Measurements from ENCODE around the gene CEP350. TPM values are rescaled to one million over a fixed set of nuclear protein-coding genes. Genes with fewer than 3 reads are reported as not detected.

CEP350 gene
- total RNA-seq, 1 experiment from 2014 or later = 42.9 TPM

DNA sequence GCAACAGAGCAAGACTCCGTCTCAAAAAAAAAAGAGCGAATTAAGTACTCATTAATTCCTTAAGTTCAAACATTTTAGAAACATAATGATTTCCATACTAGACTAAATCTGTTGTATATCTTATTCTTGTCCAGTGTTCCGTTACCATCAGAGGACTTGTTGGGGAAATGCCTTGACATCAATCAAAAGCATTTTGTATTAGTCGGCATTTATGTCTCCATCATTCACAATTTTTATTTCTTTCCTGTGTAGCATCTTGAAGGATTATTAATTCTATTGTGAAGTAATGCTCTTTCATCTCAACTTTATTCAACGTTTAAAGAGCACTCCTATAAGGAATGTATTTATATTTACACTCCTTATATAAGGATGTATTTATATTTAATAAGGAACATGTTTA, 117.1 kb downstream of the CEP350 start:
- Histone ChIP-seq H3K4me1 (replicated peaks) (no peaks in the 10 kb centered on the region), H3K27ac (no peak overlapping the region), H3K36me3 (peaks cover 74% of the 10 kb centered on the region), H3K9me3 (replicated peaks) (no peaks in the 10 kb centered on the region), H3K4me3 (no peak overlapping the region), H3K27me3 (replicated peaks) (no peaks in the 10 kb centered on the region)
- no peak for DNase-seq (ENCODE audit: low read depth in 1 of 2, low spot score in 2 of 2)

DNA sequence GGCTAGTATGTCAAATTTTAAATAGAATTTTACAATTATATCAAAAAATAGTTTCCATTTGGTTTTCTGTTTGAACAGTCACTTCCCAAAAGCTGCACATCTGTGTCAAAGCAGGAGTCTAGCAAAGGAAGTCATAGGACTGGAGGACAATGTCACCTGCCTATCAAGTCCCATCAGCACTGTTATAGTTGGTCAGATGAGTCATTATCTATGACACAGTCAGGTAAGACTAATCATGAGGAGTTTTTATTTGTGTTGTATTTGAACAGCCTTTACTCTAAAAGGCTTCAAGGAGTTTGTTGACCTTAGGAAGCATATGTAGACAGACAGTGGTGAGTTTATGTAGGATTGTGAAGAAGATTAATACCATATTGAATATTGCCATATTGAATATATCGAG, 125.8 kb downstream of the CEP350 start:
- peaks cover 43% of the 10 kb centered on the region for H3K36me3 ChIP-seq
- DNase-seq (ENCODE audit: low read depth in 1 of 2, low spot score in 2 of 2) = no peak
- H3K27ac ChIP-seq = no peak overlapping the region
- H3K27me3 ChIP-seq (replicated peaks) = no peaks in the 10 kb centered on the region
- no peak overlapping the region for H3K4me3 ChIP-seq
- H3K9me3 ChIP-seq (replicated peaks) = no peaks in the 10 kb centered on the region
- no peaks in the 10 kb centered on the region for H3K4me1 ChIP-seq (replicated peaks)

- Histone ChIP-seq H3K4me1 (replicated peaks) (no peaks in the 10 kb centered on the region), H3K36me3 (peaks cover 40% of the 10 kb centered on the region), H3K27ac (no peak overlapping the region), H3K4me3 (no peak overlapping the region), H3K27me3 (replicated peaks) (no peaks in the 10 kb centered on the region), H3K9me3 (replicated peaks) (no peaks in the 10 kb centered on the region)
- no peak for DNase-seq (ENCODE audit: low read depth in 1 of 2, low spot score in 2 of 2)
Observed at GRCh38 chr1:180081474-180081873, 126.9 kb downstream of the CEP350 start.

DNA sequence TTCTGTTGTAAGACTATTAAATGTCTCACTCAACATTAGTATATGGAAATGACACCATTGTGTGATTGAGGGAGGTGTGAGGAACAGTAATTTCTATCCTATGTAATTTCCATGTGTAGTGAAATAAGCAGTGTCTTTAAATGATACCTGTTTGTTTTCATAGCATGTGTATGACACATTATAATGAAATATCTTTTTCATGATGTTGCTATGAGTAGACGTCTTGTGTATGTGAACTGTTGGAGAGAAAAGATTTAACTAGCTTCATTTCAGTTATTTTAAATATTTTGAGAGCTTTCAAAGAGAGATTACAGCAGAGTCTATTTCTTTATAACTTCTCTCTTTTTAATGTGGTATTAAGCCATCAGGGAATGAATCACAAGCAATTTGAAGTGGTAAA, 128.6 kb downstream of the CEP350 start:
- no peak overlapping the region for H3K4me3 ChIP-seq
- H3K4me1 ChIP-seq (replicated peaks) = no peaks in the 10 kb centered on the region
- no peaks in the 10 kb centered on the region for H3K9me3 ChIP-seq (replicated peaks)
- DNase-seq (ENCODE audit: low read depth in 1 of 2, low spot score in 2 of 2) = no peak
- H3K27me3 ChIP-seq (replicated peaks) = no peaks in the 10 kb centered on the region
- peaks cover 35% of the 10 kb centered on the region for H3K36me3 ChIP-seq
- no peak overlapping the region for H3K27ac ChIP-seq

DNA sequence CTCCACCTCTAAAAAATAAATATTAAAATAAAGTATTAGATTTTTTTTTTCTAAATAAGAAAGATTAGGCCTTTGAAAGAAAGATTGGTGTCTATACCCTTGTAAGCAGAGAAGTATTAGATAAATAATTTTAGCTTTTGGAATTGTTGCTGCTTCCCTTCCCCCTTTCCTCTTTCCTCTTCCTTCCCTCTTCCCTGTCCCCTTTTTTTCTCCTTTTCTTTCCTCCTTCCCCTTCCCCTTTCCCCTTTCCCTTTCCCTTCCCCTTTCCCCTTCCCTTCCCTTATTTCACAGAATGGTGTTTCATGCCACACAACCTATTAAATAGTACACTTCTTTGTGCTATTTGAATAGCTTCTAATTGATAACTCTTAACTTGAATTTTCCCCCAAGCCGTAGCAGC, 130.3 kb downstream of the CEP350 start:
- Histone ChIP-seq H3K27ac (no peak overlapping the region), H3K36me3 (peaks cover 31% of the 10 kb centered on the region), H3K9me3 (replicated peaks) (no peaks in the 10 kb centered on the region), H3K27me3 (replicated peaks) (no peaks in the 10 kb centered on the region), H3K4me1 (replicated peaks) (no peaks in the 10 kb centered on the region), H3K4me3 (no peak overlapping the region)
- DNase-seq (ENCODE audit: low read depth in 1 of 2, low spot score in 2 of 2) = no peak

DNA sequence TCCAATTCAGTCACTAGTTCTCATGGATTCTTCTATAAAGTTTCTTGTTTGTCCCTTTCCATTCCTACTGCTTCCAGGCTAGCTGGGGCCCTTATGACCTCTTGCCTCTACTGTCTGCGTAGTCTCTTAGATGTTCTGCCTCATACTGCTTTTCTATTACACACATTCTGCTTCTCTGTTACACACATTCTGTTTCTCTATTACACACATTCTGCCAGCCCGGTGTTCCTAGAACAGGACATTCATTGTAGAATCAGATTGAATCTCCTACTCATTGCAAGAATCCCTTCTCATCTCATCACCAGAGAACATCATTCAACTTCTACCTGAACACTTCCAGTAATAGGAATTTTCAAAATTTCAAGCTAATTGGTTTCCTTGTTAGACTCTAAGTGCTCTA, 130.7 kb downstream of the CEP350 start:
- Histone ChIP-seq H3K4me1 (replicated peaks) (no peaks in the 10 kb centered on the region), H3K9me3 (replicated peaks) (no peaks in the 10 kb centered on the region), H3K36me3 (peaks cover 33% of the 10 kb centered on the region), H3K27ac (no peak overlapping the region), H3K4me3 (no peak overlapping the region), H3K27me3 (replicated peaks) (no peaks in the 10 kb centered on the region)
- DNase-seq (ENCODE audit: low read depth in 1 of 2, low spot score in 2 of 2) = no peak

DNA sequence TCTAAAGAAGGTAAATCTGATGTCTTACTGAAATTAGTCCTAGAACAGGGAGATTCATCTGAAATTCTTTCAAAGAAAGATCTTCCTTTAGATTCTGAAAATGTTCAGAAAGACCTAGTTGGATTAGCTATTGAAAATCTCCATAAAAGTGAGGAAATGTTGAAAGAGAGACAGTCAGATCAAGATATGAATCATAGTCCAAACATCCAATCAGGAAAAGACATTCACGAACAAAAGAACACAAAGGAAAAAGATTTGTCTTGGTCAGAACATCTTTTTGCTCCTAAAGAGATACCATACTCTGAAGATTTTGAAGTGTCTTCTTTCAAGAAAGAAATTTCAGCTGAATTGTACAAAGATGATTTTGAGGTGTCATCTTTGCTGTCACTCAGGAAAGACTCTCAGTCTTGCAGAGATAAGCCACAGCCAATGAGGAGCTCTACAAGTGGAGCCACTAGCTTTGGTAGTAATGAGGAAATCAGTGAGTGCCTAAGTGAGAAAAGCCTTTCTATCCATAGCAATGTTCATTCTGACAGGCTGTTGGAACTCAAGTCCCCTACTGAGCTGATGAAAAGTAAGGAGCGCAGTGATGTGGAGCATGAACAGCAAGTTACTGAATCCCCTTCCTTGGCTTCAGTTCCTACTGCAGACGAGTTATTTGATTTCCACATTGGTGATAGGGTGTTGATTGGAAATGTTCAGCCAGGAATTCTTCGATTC, 138.5 kb downstream of the CEP350 start:
- DNase-seq (ENCODE audit: low read depth in 1 of 2, low spot score in 2 of 2) = no peak
- Histone ChIP-seq H3K4me3 (no peak overlapping the region), H3K36me3 (peaks cover 59% of the 10 kb centered on the region), H3K4me1 (replicated peaks) (peaks cover 5% of the 10 kb centered on the region), H3K27ac (no peak overlapping the region), H3K9me3 (replicated peaks) (no peaks in the 10 kb centered on the region), H3K27me3 (replicated peaks) (no peaks in the 10 kb centered on the region)

DNA sequence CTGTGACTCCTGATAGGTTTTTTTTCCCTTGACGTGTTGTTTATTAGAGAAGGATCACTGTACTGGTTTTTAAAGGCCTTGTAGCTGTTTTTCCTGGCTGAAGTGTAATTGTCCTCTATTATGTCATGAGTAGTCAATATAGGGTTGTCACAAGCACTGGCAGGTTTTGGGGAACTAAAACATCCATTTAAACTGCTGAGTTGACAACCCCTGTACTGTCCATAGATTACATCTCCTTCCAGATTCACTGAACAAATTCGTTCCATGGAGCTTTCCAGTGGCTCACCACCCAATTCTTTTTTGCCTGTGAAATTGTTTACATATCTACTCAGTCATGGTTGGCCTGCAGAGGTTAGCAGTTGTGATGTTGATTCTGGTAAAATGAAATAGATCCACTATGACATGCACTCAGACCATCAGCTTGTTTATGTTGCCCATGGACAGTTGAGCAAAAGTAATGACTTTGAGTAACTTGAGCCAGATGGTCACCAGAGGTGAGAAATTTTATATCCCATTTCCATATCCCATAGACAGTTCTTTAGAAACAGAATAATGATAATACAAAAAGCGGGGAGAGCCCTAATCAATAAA, 140.2 kb downstream of the CEP350 start:
- Histone ChIP-seq H3K9me3 (replicated peaks) (no peaks in the 10 kb centered on the region), H3K36me3 (peaks cover 64% of the 10 kb centered on the region), H3K27me3 (replicated peaks) (no peaks in the 10 kb centered on the region), H3K4me1 (replicated peaks) (peaks cover 11% of the 10 kb centered on the region), H3K27ac (no peak overlapping the region), H3K4me3 (no peak overlapping the region)
- no peak for DNase-seq (ENCODE audit: low read depth in 1 of 2, low spot score in 2 of 2)

DNA sequence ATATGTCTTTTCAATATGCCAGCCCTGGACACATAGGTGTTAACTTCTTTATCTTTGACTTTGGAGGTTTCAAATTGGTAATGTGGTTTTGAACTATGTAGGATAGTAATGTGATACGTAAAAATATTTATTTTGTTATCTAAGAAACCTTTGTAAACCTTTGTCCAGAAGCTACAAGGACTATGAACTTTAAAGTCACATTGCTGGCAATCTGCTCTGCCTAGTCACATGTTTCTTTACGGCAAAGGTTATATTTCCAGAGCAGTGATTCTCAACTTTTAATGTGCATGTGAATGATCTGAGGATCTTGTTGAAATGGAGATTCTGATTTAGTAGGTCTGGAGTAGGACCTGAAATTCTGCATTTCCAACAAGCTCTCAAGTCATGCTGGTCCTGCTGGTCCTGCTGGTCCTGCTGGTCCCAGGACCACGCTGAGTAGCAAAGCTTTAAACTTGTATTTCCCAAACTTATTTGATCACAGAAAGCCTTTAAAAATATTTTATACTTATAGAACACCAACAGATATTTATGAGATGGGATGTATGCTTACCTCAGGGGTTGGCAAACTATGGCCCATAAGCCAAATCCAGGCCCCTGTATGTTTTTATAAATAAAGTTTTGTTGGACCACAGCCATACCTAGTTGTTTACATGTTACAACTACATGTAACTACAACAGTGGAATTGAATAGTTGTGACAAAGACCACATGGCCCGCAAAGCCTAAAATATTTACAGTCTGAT, 142.1 kb downstream of the CEP350 start:
- Histone ChIP-seq H3K4me1 (replicated peaks) (peaks cover 11% of the 10 kb centered on the region), H3K36me3 (peaks cover 73% of the 10 kb centered on the region), H3K9me3 (replicated peaks) (no peaks in the 10 kb centered on the region), H3K27me3 (replicated peaks) (no peaks in the 10 kb centered on the region), H3K27ac (no peak overlapping the region), H3K4me3 (no peak overlapping the region)
- no peak for DNase-seq (ENCODE audit: low read depth in 1 of 2, low spot score in 2 of 2)

GRCh38 chr1:180097326-180097605, 142.7 kb downstream of the CEP350 start:
- Histone ChIP-seq H3K4me3 (no peak overlapping the region), H3K27me3 (replicated peaks) (no peaks in the 10 kb centered on the region), H3K36me3 (peaks cover 71% of the 10 kb centered on the region), H3K4me1 (replicated peaks) (peaks cover 11% of the 10 kb centered on the region), H3K9me3 (replicated peaks) (no peaks in the 10 kb centered on the region), H3K27ac (peak overlapping the region; percentile 67)
- DNase-seq (ENCODE audit: low read depth in 1 of 2, low spot score in 2 of 2) = no peak

DNA sequence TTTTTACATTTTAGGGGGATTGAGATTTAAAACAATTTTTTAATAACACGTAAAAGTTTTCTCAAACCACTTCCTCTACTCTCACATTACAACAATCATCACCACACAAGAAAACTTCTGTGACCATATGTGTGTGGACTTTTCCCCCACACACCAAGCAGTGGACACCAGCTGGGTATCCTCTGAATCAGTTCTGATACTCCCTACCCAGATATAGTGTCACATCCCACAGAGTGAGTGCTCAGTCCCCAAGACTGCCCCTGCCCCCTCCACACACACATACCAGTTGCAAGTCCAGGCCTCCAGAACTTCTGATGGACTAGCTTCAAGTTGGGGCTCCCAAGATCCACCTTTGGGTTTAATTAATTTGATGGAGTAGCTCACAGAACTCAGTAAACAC, 146.8 kb downstream of the CEP350 start:
- no peak for DNase-seq (ENCODE audit: low read depth in 1 of 2, low spot score in 2 of 2)
- no peak overlapping the region for H3K4me3 ChIP-seq
- H3K4me1 ChIP-seq (replicated peaks) = peaks cover 11% of the 10 kb centered on the region
- H3K36me3 ChIP-seq = peaks cover 35% of the 10 kb centered on the region
- H3K9me3 ChIP-seq (replicated peaks) = no peaks in the 10 kb centered on the region
- H3K27ac ChIP-seq = no peak overlapping the region
- H3K27me3 ChIP-seq (replicated peaks) = no peaks in the 10 kb centered on the region

GRCh38 chr1:180103819-180104218, 149.2 kb downstream of the CEP350 start:
- Histone ChIP-seq H3K9me3 (replicated peaks) (no peaks in the 10 kb centered on the region), H3K27ac (no peak overlapping the region), H3K36me3 (peaks cover 24% of the 10 kb centered on the region), H3K27me3 (replicated peaks) (no peaks in the 10 kb centered on the region), H3K4me3 (no peak overlapping the region), H3K4me1 (replicated peaks) (peaks cover 3% of the 10 kb centered on the region)
- no peak for DNase-seq (ENCODE audit: low read depth in 1 of 2, low spot score in 2 of 2)

DNA sequence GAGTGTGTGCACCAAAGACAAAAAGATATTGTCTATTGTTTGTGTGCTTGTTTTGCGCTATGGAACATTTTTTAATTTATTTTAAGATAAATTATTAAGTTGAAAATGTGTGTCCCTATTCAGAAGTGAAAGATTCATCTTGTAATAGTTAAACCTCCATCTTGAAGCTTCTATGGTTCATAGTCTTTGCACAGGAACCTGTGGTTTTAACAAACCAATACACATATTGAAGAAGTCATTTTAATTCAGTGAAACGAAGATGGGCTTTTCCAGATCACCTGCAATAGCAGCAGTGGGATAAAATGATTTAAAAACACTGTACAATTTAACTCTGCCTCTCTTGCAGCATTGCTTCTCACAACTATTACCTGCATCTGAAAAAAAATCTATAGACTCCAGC, 157.5 kb downstream of the CEP350 start:
- peaks cover 6% of the 10 kb centered on the region for H3K4me1 ChIP-seq (replicated peaks)
- H3K27ac ChIP-seq = no peak overlapping the region
- H3K4me3 ChIP-seq = no peak overlapping the region
- peaks cover 34% of the 10 kb centered on the region for H3K36me3 ChIP-seq
- no peaks in the 10 kb centered on the region for H3K9me3 ChIP-seq (replicated peaks)
- no peak for DNase-seq (ENCODE audit: low read depth in 1 of 2, low spot score in 2 of 2)
- no peaks in the 10 kb centered on the region for H3K27me3 ChIP-seq (replicated peaks)

DNA sequence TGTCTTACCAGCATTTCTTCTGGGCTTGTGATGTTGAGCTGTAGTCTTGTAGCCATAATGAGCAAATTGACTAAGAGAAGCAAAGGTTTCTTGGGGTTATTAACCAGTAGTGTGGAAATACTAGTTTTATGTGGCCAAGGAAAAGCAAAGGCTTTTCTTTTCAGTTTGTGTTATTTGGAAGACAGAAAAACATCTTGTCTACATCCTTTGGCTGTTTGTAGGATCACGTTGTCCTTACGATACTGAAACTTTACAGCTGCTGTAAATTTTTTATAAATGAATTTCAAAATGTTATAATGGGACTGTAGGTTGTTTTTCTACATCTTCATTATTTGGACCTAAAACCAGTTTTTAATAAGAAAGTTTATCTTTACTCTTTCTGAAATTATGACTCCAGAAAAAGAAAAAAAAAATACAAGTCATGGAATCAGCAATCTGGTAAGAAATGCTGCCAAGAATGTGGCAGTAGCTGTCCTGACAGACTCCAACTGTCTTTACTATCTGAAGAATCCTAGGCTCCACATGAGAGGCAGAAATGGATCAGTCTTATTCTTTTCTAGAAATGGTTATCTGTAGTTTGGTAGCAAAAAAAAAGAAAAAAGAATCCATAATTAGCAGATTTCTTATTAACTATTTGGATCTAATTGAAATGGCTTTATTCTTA, 158.5 kb downstream of the CEP350 start:
- H3K27ac ChIP-seq = no peak overlapping the region
- no peaks in the 10 kb centered on the region for H3K9me3 ChIP-seq (replicated peaks)
- no peak for DNase-seq (ENCODE audit: low read depth in 1 of 2, low spot score in 2 of 2)
- H3K4me3 ChIP-seq = no peak overlapping the region
- H3K4me1 ChIP-seq (replicated peaks) = peaks cover 16% of the 10 kb centered on the region
- peaks cover 34% of the 10 kb centered on the region for H3K36me3 ChIP-seq
- no peaks in the 10 kb centered on the region for H3K27me3 ChIP-seq (replicated peaks)
